ENCODE data around the gene RIPK1.

Gene RIPK1

DNA sequence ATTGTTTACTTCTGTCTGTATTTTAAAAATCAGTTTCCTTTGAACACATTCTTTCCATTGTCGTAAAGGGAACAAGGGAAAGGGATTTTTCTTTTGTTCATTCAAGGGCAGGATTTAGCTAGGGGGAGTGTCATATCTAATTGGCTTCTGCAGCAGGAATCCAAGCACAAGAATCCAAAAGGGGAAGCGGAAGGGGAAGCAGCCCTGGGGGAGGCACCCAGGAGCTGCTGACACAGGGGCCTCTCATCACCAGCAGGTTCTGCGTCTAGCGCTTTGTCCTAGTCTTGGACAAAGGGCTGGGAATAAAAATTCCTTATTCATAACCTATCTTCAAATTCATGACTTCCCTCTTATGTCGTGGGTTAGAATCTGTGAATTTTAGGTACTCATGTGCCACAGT lies 13.7 kb downstream of the RIPK1 start:
- DNase-seq (ENCODE audit: low read depth in 3 of 3): no peak

DNA sequence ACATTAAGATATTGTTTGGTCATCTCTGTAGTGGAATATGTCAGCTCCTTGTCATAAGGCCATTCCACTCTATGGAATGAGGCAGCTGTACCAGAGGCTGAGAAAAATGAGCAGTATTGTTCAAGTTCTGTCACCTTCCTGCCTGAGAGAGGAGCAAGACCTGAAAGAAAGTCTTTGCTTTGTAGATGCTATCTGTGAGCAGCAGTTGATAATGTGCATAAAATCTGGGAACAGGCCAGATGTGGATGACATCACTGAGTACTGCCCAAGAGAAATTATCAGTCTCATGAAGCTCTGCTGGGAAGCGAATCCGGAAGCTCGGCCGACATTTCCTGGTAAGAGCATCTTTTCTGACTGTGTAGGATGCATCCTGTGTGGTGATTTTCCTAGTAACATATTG lies 16.8 kb downstream of the RIPK1 start:
- no peak for DNase-seq (ENCODE audit: low read depth in 3 of 3)

DNA sequence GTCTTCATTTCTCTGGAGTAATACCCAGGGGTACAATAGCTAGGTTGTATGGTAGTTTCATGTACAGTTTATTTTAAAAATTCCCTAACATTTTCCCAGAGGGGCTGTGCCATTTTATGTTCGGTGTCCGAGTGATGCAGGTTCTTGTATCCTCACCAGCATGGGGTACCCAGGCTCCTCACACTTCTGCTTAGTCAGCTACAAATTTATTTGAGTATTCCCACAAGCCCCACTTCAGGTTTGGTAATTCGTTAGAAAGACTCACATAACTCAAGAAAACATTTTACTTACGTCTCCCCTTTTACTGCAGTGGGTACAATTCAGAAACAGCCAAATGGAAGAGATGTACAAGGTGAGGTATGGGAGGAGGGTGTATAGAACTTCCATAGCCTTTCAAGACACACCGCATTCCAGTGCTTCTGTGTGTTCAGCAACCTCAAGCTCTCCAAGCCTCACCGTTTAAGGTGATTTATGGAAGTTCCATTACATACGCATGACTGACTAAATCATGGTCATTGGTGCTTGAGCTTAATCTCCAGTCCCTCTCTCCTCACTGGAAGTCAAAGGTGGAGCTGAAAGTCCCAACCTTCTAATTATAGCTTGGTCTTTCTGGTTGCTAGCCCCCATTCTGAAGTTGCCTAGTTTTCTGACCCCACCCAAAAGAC lies 18.1 kb downstream of the RIPK1 start:
- no peak for DNase-seq (ENCODE audit: low read depth in 3 of 3)

DNA sequence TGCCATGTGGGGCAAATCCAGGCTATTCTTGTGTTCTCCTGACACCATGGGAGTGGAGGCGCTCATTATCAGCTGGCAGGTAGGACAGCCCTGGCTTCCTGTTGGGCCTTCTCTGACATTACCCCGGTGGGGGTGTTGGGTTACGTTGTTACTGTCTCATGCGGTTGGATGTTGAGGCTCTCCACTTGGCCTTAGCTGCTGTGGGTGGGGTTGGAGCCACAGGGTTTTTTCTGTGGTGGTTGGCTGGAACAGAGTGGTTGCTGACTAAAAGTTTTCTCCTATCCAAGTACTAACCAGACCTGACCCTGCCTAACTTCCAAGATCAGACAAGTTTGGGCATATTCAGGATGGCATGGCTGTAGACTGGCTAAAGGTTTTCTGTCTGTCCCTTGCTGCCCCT lies 20.2 kb downstream of the RIPK1 start:
- no peak for DNase-seq (ENCODE audit: low read depth in 3 of 3)

DNA sequence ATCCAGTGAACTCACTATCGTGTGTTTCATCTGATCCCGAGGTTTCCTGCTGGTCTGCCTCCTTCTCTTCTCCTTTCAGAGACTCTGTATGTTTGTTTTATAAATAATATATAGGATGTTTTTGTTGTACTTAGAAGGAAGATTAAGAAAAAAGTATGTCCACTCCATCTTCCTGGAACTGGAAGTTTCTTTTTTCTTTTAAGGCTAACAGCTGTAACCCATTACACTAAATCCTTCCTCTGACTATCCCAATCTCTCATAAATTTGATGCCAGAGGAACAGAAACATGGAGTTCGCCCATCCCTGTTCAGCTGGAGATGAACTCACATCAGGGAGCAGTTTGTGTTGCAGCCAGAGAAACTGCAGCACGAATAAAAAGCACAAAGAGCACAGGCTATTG lies 20.7 kb downstream of the RIPK1 start:
- DNase-seq (ENCODE audit: low read depth in 3 of 3): no peak

DNA sequence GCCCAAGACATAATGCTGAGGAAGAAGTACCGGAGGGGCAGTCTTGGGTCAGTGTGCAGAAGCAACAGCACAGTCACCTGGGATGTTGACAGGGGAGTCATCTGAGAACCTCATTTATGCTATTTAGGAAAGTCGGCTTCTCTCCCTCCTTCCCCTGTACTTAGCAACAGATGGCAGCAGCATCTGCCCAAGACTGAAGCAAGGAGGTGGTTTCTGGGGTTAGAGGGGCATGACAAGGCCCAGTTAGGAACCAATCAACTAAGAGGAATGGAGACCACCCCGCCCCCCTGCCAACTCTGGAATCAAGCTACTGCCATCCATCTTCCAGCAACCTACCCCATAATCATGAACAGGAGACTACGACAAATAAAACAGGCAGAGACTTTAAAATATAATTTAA lies 21.7 kb downstream of the RIPK1 start:
- DNase-seq (ENCODE audit: low read depth in 3 of 3): no peak

DNA sequence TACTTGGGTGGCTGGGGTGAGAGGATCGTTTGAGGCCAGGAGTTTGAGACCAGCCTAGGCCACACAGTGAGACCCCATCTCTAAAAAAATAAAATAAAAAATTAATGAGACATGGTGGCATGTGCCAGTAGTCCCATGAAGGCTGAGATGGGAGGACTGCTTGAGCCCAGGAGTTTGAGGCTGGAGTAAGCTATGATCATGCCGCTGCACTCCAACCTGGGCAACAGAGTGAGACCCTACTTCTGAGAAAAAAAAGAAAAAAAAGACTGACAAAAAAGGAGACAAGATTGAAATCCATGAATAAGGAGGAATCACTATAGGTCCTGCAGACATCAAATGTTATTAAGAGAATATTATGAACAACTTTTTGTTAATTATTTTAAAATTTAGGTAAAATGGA lies 26.5 kb downstream of the RIPK1 start:
- no peak for DNase-seq (ENCODE audit: low read depth in 3 of 3)

DNA sequence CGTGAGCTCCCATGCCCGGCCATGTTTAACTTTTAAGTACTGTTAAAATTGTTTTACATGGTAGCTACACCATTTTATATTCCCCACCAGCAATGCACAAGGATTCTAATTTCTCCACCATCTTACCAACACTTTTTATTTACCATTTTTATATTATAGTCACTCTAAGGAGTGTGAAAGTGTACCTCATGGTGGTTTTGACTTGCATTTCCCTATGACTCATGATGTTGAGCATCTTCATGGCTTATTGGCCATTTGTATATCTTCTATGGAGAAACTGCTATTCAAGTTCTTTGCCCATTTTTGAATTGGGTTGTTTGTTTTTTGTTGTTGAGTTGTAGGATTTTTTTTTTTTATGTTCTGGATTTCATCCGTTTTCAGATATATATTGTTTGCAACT lies 34.6 kb downstream of the RIPK1 start:
- no peak for DNase-seq (ENCODE audit: low read depth in 3 of 3)

DNA sequence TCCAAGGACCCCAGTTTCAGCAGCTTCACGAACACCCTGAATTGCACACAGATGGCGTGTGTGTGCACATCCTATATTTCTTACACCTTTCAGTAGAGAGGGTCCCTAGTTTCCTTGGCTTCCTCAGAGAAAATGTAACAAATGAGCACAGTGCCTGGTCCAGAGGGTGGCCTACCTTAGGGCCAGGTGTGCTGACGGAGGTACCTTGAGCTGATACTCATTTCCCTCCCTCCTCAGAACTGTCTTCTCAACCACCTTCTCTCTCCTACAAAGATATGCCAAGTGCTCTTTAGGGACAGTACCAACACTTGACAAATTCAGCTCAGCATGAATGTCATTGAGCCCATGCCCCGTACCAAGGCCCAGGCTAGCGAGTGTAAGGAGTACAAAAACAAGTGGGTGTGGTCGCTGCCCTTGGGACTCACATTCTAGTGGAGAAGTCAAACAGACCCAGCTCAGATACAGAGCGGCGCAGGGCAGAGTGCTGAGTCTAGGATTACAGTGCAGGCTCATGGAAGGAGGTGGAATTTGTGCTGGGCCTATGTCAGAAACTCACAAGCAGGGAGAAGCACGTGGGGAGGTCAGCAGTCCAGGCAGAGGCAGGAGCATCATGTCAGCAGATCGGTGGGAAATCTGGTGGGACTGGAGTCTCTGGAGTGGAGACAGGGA lies 40.6 kb downstream of the RIPK1 start:
- no peak for DNase-seq (ENCODE audit: low read depth in 3 of 3)

DNA sequence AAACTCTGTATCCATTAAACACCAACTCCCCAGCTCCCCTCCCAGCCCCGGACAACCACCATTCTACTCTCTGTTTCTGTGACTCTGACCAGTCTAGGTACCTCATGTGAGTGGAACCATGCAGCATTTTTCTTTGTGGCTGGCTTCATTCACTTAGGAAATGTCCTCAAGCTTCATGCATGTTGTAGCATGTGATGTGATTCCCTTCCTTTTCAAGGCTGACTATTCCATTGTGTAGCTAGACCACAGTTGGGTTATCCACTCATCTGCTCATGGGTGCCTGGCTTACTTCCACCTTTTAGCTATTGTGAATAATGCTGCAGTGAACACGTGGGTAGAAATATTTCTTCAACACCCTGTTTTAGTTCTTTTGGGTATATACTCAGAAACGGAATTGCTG lies 41.5 kb downstream of the RIPK1 start:
- no peak for DNase-seq (ENCODE audit: low read depth in 3 of 3)

DNA sequence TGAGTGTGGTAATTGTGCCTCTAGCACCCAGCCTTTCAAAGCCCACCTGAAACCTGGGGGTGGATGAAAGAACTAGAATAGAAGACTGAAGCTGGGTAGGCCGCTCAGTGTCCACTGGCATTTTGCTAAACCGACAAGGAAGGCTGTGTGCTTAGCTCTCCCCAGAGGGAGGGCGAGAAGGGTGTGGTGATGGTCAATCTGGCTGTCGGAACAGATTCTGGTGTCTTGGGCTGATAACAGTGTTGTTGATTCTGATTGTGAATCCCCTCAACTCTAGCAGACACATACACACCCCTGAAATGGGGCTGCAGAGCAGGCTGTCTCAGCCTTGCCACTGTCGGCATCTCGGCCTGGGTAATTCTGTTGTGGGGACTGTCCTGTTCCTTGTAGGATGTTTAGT lies 46.1 kb downstream of the RIPK1 start:
- no peak for DNase-seq (ENCODE audit: low read depth in 3 of 3)

DNA sequence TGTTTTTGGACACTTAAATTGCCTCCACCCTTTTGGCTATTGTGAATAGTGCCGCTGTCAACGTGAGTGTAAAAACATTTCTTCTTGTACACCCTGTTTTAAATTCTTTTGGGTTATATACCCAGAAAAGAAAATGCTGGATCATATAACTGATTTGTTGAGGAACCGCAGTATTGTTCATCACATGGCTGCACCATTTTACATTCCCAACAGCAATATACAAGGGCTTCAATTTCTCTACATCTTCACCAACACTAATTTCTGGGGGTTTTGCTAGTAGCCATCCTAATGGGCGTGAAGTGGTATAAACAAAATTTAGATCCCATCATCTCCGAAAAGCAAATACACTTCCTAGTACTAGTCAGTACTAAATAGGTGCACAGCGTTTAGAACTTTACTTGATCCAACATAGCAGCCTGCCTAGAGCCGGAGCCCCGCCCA lies 49.6 kb downstream of the RIPK1 start:
- DNase-seq (ENCODE audit: low read depth in 3 of 3): no peak

DNA sequence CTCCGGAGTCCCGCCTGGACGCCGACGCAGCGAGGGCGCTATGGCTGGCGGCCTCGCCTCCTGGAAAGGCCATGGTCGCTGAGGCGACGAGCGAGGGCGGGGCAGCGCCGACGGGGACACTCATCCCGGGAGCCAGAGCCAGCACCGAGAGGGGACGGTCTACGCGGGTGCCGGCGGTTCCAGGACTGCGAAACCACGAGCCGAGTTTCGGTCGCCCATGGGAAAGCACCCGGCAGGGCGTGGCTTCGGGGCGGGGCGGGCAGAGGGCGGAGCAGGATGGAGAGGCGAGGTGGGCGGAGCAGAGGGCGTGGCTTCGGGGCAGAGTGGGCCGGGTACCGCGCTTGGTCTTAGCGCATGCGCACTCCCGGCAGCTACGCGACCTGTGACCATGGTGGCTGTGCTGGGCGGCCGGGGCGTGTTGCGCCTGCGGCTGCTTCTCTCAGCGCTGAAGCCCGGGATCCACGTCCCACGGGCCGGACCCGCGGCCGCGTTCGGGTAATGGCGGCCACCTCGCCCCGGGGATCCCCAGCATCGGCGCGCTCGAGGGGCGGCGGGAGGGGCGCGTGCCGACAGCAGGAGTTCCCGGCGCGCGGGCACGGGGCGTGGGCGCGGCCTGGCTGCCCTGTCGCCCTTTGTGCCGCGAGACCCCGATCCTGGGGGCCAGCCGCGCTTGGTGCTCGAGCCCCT lies 50.2 kb downstream of the RIPK1 start, which contains the start of gene BPHL:
Gene BPHL (plus strand): TSS at position 359 of the 687 bp plus-strand sequence. CDS start 30 bp downstream, at position 389.
- DNase-seq (ENCODE audit: low read depth in 3 of 3): peak; percentile 97 to 100 (median 100)

DNA sequence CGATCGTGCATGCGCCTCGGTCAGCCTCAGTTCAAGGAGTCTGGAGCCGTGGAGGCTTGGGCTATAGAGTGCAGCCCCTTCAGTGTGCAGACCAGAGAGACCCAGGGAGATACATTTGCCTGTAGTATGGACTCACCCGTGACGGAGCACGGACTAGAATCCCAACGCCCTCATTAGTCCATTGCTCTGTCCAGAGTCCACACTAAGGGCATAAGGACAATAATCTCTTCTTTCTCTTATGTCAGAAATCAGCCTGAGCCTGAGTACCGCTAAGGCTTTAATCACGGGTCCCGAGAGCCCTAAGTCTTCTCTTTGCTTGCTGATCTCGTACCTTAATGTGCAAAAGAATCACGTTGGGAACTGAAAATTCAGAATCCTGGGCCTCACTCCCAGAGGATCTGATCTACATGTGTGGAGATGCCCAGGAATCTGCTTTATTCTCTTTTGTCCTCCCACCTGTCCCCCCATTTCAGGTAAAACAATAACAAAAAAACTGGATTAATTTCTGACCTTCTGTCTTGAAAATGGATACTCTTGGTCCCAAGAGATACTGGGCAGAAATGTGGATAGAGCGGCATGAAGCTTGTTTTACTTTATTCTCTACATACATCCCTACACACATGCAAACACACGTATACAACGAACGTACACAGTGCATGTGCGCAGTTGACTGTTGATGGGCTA lies 50.9 kb downstream of the RIPK1 start:
- DNase-seq (ENCODE audit: low read depth in 3 of 3): no peak

DNA sequence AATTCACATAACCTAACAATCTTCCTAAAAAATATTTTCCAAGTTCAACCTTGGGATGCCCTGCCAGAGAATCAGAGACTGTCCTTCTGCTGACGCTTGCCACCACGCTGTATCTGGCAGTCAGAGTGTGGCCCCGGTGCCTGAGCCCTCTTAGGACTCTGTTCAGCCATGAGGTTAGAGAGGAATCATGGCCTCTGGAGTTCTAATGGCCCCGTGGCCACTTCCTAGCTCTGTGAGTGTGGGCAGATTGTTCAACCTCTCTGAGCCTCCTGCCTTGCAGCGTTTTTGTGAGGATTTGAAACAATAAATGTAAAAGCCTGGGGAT lies 52.4 kb downstream of the RIPK1 start:
- no peak for DNase-seq (ENCODE audit: low read depth in 3 of 3)

DNA sequence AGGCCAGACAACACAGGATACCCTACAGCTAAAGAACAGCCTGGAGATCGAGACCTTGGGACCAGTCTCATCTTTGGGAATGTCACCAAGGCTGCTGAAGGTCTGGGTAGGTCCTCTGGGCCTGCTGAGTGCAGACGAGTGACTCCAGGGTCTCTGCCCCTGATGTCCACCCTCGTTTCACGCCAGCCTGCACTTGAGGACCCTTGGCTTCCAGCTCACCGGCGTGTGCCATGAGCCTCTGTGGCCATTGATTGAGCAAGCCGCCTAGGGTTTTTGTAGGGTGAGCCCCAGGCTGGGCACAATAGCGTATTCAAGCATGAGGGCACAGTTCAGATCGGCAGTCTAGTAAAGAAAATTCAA lies 54.5 kb downstream of the RIPK1 start:
- DNase-seq (ENCODE audit: low read depth in 3 of 3): no peak

DNA sequence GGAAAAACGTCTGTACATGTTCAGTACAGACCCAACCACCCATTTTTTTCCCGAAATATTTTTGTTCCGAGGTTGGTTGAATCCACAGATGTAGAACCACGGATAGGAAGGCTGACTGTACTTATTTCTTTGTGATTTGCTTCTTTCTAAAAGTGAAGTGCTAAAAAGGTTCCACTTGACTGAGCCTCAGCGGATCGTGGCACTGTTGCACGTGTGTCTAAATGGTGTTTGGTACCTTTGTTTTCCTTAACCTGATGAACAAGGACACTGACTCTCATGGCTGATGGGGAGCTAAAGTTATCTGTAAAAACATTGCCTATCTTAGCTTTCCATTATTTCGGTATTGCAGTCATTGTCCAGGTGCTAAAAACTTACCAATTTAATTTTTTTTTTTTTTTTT lies 56.4 kb downstream of the RIPK1 start:
- DNase-seq (ENCODE audit: low read depth in 3 of 3): no peak

DNA sequence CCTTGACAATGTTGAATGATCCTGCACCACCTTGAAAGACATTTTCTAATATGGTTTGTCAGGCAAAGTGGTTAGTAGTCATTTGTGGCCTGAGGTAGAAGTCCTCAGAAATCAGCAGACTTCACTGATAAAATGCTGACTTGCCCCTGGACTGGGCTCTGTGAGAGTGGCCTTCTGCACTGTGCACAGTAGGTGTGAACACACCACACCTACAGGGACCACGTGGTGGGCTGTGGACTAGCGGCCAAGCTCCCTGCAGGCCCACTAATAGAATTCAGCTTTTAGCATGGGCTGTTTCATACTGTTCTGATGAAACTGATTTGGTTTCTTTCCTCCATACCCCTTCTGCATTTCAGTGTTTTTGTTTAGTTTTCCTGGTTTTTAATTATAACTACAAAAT lies 57.5 kb downstream of the RIPK1 start:
- DNase-seq (ENCODE audit: low read depth in 3 of 3): no peak

DNA sequence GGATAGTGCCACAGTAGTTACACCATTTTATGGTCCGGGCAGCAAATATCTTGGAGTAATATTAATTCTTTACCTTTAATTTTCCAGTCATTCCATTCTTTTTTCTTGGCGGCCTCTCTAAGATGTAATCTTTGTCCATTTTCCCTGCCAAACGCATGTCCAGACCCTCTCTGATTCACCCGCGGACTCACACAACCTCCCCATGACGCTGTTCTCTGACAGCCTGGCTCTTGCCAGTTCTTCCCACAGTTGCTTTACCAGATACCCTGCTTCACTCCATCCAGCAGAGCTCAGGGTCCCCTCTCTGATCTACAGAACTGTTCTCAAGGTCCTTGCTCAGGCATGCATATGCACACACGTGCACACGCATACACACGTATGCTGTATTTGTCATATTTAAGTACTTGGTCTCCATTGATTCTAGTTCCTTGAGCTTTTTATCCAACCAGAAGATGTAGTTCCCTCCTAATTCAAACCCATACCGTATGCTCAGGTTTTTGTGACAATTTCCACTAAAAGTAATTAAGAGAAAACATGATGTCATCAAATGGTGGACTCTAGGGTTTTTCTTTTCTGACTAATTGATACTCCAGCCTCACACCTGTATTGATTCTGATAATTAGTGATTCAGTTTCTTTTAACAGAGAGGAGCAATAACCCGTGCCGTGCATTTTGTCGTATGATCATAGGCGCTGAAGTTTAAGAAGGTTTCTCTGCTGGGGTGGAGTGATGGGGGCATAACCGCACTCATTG lies 60.2 kb downstream of the RIPK1 start:
- no peak for DNase-seq (ENCODE audit: low read depth in 3 of 3)

DNA sequence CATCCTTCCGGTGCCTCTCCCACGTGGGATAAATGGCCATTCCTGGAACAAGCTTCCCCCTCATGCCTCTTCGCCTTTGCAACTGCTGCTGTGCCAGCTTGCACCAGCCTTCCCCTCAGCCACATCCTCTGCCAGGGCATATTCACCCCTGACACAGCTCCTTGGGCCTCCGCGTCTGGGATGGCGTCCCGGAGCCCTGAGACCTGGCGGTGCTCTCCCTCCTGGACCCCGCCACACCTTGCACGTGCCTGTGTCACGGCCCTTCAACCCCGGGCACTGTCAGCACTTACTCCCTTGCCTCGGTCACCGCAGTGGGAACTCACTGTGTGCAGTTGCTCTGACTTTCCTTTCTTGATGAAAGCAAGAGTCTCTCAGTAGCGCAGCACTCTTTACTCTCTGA lies 63.4 kb downstream of the RIPK1 start:
- DNase-seq (ENCODE audit: low read depth in 3 of 3): no peak

DNA sequence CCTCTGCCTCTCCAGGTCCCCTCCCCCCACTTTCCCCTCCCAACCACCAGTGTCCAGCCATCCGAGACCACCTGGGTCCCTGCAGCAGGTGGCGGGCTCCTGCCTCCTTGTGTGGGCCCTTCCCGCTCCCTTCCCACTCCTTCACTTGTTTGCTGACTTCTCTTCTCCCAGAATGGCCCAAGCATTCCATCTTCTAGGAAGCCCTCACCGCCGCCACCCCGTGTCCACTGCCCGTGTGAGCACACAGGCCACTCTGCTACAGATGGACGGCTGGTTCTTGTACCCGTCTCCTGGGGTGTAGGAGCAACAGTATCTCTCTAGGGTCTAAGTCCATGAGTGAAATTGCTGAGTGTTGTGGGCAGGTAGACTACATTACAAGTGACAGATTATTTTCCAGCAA lies 65.2 kb downstream of the RIPK1 start:
- no peak for DNase-seq (ENCODE audit: low read depth in 3 of 3)

DNA sequence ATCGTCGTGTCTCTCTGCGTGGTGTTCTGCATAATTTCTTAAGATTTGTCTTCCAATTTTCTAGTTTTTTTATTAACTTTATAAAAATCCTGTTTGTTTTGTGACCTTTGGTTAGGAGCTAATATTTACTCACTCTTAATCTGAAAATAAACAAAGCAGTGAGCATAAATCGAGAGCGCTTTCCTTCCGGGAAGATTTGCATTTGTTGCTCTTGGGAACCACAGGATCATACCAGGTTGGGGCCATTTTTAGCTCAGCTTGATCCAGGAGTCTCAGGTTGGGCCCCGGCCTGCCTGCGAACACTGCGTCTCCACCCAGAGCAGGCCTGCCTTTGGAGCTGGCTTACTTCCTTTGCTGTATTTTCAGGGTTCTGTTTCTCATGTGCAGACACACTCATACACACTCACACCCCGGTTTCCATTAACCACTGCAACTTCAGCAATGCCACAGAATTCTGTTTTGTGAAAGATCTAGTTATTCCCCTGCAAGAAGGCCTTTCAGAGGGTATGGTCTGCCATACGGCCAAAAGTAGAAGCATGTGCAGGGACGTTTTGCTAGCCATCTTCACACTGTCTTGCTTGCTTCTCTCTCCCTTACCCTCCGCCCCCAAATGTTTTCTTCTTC lies 67.5 kb downstream of the RIPK1 start:
- no peak for DNase-seq (ENCODE audit: low read depth in 3 of 3)

Measured in stimulated activated CD4-positive, alpha-beta T cell treated with anti-CD3 and anti-CD28 coated beads, TNF-alpha, amount 100 ng/mL, for 48 hours (primary cell).